NCI-H345 treated with DMSO at 0.1 percent for 48 hours (cell line): Measurements from ENCODE around the gene SLC25A39.
"Not testable (repeated sequence)": the region's sequence is repeated elsewhere in the genome, so short reads cannot be mapped to it uniquely, and the experiment has no call there.

ENCODE experiments used
- DNase-seq: peaks from one replicate; lab custom pipeline; 2025; ENCODE audit not compliant: unreplicated experiment; lab: John Stamatoyannopoulos, UW

SLC25A39 gene

GRCh38 chr17:44335968-44336367 lies 11.3 kb upstream of the SLC25A39 start:
- no peak for DNase-seq

GRCh38 chr17:44335564-44335963 lies 10.9 kb upstream of the SLC25A39 start:
- DNase-seq: no peak

GRCh38 chr17:44334727-44335126 lies 10.1 kb upstream of the SLC25A39 start:
- DNase-seq: no peak

GRCh38 chr17:44334315-44334714 lies 9.7 kb upstream of the SLC25A39 start:
- no peak for DNase-seq

GRCh38 chr17:44333371-44333770 lies 8.7 kb upstream of the SLC25A39 start:
- no peak for DNase-seq

- peak; percentile 53 for DNase-seq
Observed at GRCh38 chr17:44331249-44331760, 6.7 kb upstream of the SLC25A39 start.

- not testable (repeated sequence) for DNase-seq
Observed at GRCh38 chr17:44330263-44330662, 5.6 kb upstream of the SLC25A39 start.

- not testable (repeated sequence) for DNase-seq
Observed at GRCh38 chr17:44329516-44329915, 4.9 kb upstream of the SLC25A39 start.

GRCh38 chr17:44327715-44328449 lies 3.3 kb upstream of the SLC25A39 start:
- DNase-seq: no peak

GRCh38 chr17:44326861-44327444 lies 2.3 kb upstream of the SLC25A39 start:
- DNase-seq: peak; percentile 92

- no peak for DNase-seq
Observed at GRCh38 chr17:44324092-44324570, 492 bp downstream of the SLC25A39 start.

- no peak for DNase-seq
Observed at GRCh38 chr17:44323359-44324091, 1.1 kb downstream of the SLC25A39 start.

GRCh38 chr17:44322236-44322895 lies 2.3 kb downstream of the SLC25A39 start:
- no peak for DNase-seq

- DNase-seq: no peak
Observed at GRCh38 chr17:44321246-44322120, 3.1 kb downstream of the SLC25A39 start.

- DNase-seq: no peak
Observed at GRCh38 chr17:44320066-44320465, 4.6 kb downstream of the SLC25A39 start.

GRCh38 chr17:44318077-44318892 lies 6.3 kb downstream of the SLC25A39 start:
- DNase-seq: no peak

- no peak for DNase-seq
Observed at GRCh38 chr17:44317545-44317944, 7.1 kb downstream of the SLC25A39 start.

GRCh38 chr17:44315760-44316731 lies 8.6 kb downstream of the SLC25A39 start:
- DNase-seq: no peak
